ENCODE data around the gene NEU4.

DNA sequence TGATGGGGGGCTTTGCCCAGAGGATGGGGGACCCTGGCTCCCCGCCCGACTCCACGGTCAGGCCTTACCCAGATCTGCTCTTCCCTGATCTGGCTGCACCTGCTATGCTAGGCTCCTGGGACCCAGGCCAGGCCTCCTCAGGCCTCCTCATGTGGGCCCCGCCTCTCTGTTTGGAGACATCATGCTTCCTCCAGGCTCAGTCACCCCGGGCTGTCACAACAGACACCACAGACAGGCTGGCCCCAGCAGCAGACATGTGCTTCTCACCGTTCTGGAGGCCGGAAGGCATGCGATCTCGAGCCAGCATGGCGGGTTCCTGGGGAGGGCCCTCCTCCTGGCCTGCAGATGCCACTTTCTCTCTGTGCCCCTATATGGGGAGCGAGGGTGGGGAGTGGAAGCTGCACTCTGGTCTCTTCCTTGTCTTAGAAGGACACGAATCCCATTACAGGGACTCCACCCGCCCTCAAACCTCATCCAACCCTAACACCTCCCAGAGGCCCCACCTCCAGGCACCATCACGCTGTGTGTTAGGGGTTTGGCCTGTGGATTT lies 10.8 kb upstream of the NEU4 start:
- TF ChIP-seq, protein P1, sequence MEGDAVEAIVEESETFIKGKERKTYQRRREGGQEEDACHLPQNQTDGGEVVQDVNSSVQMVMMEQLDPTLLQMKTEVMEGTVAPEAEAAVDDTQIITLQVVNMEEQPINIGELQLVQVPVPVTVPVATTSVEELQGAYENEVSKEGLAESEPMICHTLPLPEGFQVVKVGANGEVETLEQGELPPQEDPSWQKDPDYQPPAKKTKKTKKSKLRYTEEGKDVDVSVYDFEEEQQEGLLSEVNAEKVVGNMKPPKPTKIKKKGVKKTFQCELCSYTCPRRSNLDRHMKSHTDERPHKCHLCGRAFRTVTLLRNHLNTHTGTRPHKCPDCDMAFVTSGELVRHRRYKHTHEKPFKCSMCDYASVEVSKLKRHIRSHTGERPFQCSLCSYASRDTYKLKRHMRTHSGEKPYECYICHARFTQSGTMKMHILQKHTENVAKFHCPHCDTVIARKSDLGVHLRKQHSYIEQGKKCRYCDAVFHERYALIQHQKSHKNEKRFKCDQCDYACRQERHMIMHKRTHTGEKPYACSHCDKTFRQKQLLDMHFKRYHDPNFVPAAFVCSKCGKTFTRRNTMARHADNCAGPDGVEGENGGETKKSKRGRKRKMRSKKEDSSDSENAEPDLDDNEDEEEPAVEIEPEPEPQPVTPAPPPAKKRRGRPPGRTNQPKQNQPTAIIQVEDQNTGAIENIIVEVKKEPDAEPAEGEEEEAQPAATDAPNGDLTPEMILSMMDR (IDR thresholded peaks at IDR 0.05; ENCODE audit: low read length) = no peak
- TF ChIP-seq EZH2 (IDR thresholded peaks at IDR 0.05; ENCODE audit: borderline replicate concordance, low read length) = no peak

All from OCI-LY1 (cell line).